ENCODE measurements around the gene HECTD2.

GRCh38 chr10:91460681-91461080 lies 50.5 kb downstream of the HECTD2 start:
- TF ChIP-seq CTCF (IDR thresholded peaks at IDR 0.05) (no peak), POLR2A (IDR thresholded peaks at IDR 0.05) (no peak)

All from lower leg skin (tissue), 3 donors.